Measurements from ENCODE around the gene SLC7A6.

Gene SLC7A6

GRCh38 chr16:68310774-68311511 lies 46.6 kb downstream of the SLC7A6 start, which contains the start of the genes PRMT7 and SLC7A6OS:
Gene PRMT7, plus strand, starts transcription at chr16:68311019. Its CDS starts 4,961 bp downstream, at chr16:68315980.
Gene SLC7A6OS, minus strand, starts transcription at chr16:68310946. Its CDS starts 20 bp downstream, at chr16:68310926.
- Mint-ChIP-seq H3K4me1 (ENCODE audit: low read depth) (peaks cover 34% of the 10 kb centered on the region), H3K9me3 (no peaks in the 10 kb centered on the region), H3K36me3 (ENCODE audit: low read depth) (peaks cover 36% of the 10 kb centered on the region), H3K27ac (peak within 1 kb of the TSS; percentile 90), H3K4me3 (peak within 1 kb of the TSS; percentile 94), H3K27me3 (ENCODE audit: low read depth) (no peaks in the 10 kb centered on the region)

GRCh38 chr16:68313116-68313515 lies 48.8 kb downstream of the SLC7A6 start:
- Mint-ChIP-seq H3K27me3 (ENCODE audit: low read depth) (no peaks in the 10 kb centered on the region), H3K4me1 (ENCODE audit: low read depth) (peaks cover 28% of the 10 kb centered on the region), H3K9me3 (no peaks in the 10 kb centered on the region), H3K4me3 (peak overlapping the region; percentile 30), H3K36me3 (ENCODE audit: low read depth) (peaks cover 30% of the 10 kb centered on the region), H3K27ac (no peak overlapping the region)

- H3K4me3 Mint-ChIP-seq = peak overlapping the region; percentile 36
- H3K27ac Mint-ChIP-seq = peak overlapping the region; percentile 83
- no peaks in the 10 kb centered on the region for H3K27me3 Mint-ChIP-seq (ENCODE audit: low read depth)
- peaks cover 32% of the 10 kb centered on the region for H3K36me3 Mint-ChIP-seq (ENCODE audit: low read depth)
- H3K4me1 Mint-ChIP-seq (ENCODE audit: low read depth) = peaks cover 21% of the 10 kb centered on the region
- no peaks in the 10 kb centered on the region for H3K9me3 Mint-ChIP-seq
Measured at GRCh38 chr16:68319185-68319908, 55.0 kb downstream of the SLC7A6 start.

- no peaks in the 10 kb centered on the region for H3K27me3 Mint-ChIP-seq (ENCODE audit: low read depth)
- H3K27ac Mint-ChIP-seq = no peak overlapping the region
- H3K4me3 Mint-ChIP-seq = no peak overlapping the region
- peaks cover 22% of the 10 kb centered on the region for H3K4me1 Mint-ChIP-seq (ENCODE audit: low read depth)
- peaks cover 33% of the 10 kb centered on the region for H3K36me3 Mint-ChIP-seq (ENCODE audit: low read depth)
- no peaks in the 10 kb centered on the region for H3K9me3 Mint-ChIP-seq
Measured at GRCh38 chr16:68324336-68324735, 60.0 kb downstream of the SLC7A6 start.

GRCh38 chr16:68324780-68325357 lies 60.5 kb downstream of the SLC7A6 start:
- peaks cover 30% of the 10 kb centered on the region for H3K36me3 Mint-ChIP-seq (ENCODE audit: low read depth)
- H3K9me3 Mint-ChIP-seq = no peaks in the 10 kb centered on the region

GRCh38 chr16:68328151-68328859 lies 64.0 kb downstream of the SLC7A6 start:
- Mint-ChIP-seq H3K27me3 (ENCODE audit: low read depth) (no peaks in the 10 kb centered on the region), H3K4me1 (ENCODE audit: low read depth) (peaks cover 23% of the 10 kb centered on the region), H3K9me3 (no peaks in the 10 kb centered on the region), H3K27ac (no peak overlapping the region), H3K36me3 (ENCODE audit: low read depth) (peaks cover 32% of the 10 kb centered on the region), H3K4me3 (no peak overlapping the region)

More at GRCh38 chr16:68324780-68325357, 60.5 kb downstream of the SLC7A6 start:
- H3K4me3 Mint-ChIP-seq = no peak overlapping the region
- peaks cover 19% of the 10 kb centered on the region for H3K4me1 Mint-ChIP-seq (ENCODE audit: low read depth)
- no peaks in the 10 kb centered on the region for H3K27me3 Mint-ChIP-seq (ENCODE audit: low read depth)
- no peak overlapping the region for H3K27ac Mint-ChIP-seq

- H3K36me3 Mint-ChIP-seq (ENCODE audit: low read depth) = peaks cover 31% of the 10 kb centered on the region
- no peaks in the 10 kb centered on the region for H3K27me3 Mint-ChIP-seq (ENCODE audit: low read depth)
- H3K27ac Mint-ChIP-seq = no peak overlapping the region
- no peaks in the 10 kb centered on the region for H3K9me3 Mint-ChIP-seq
- peaks cover 23% of the 10 kb centered on the region for H3K4me1 Mint-ChIP-seq (ENCODE audit: low read depth)
- H3K4me3 Mint-ChIP-seq = no peak overlapping the region
Measured at GRCh38 chr16:68328860-68329390, 64.6 kb downstream of the SLC7A6 start.

- Mint-ChIP-seq H3K27me3 (ENCODE audit: low read depth) (no peaks in the 10 kb centered on the region), H3K36me3 (ENCODE audit: low read depth) (peaks cover 34% of the 10 kb centered on the region), H3K9me3 (no peaks in the 10 kb centered on the region), H3K4me1 (ENCODE audit: low read depth) (peaks cover 27% of the 10 kb centered on the region), H3K27ac (peak overlapping the region; percentile 73), H3K4me3 (peak overlapping the region; percentile 49)
Measured at GRCh38 chr16:68331879-68332410, 67.6 kb downstream of the SLC7A6 start.

GRCh38 chr16:68332411-68333121 lies 68.2 kb downstream of the SLC7A6 start:
- H3K4me3 Mint-ChIP-seq = peak overlapping the region; percentile 49
- peak overlapping the region; percentile 73 for H3K27ac Mint-ChIP-seq
- H3K27me3 Mint-ChIP-seq (ENCODE audit: low read depth) = no peaks in the 10 kb centered on the region
- peaks cover 36% of the 10 kb centered on the region for H3K36me3 Mint-ChIP-seq (ENCODE audit: low read depth)
- no peaks in the 10 kb centered on the region for H3K9me3 Mint-ChIP-seq
- H3K4me1 Mint-ChIP-seq (ENCODE audit: low read depth) = peaks cover 25% of the 10 kb centered on the region

GRCh38 chr16:68335175-68335574 lies 70.8 kb downstream of the SLC7A6 start:
- Mint-ChIP-seq H3K27ac (no peak overlapping the region), H3K9me3 (no peaks in the 10 kb centered on the region), H3K36me3 (ENCODE audit: low read depth) (peaks cover 48% of the 10 kb centered on the region), H3K4me1 (ENCODE audit: low read depth) (peaks cover 16% of the 10 kb centered on the region), H3K4me3 (no peak overlapping the region), H3K27me3 (ENCODE audit: low read depth) (no peaks in the 10 kb centered on the region)

- Mint-ChIP-seq H3K9me3 (no peaks in the 10 kb centered on the region), H3K4me1 (ENCODE audit: low read depth) (peaks cover 9% of the 10 kb centered on the region), H3K27ac (no peak overlapping the region), H3K4me3 (no peak overlapping the region), H3K27me3 (ENCODE audit: low read depth) (no peaks in the 10 kb centered on the region), H3K36me3 (ENCODE audit: low read depth) (peaks cover 56% of the 10 kb centered on the region)
Measured at GRCh38 chr16:68338326-68339119, 74.2 kb downstream of the SLC7A6 start.

- H3K27me3 Mint-ChIP-seq (ENCODE audit: low read depth) = no peaks in the 10 kb centered on the region
- H3K9me3 Mint-ChIP-seq = no peaks in the 10 kb centered on the region
- H3K4me3 Mint-ChIP-seq = no peak overlapping the region
- H3K4me1 Mint-ChIP-seq (ENCODE audit: low read depth) = peaks cover 7% of the 10 kb centered on the region
- no peak overlapping the region for H3K27ac Mint-ChIP-seq
- H3K36me3 Mint-ChIP-seq (ENCODE audit: low read depth) = peaks cover 59% of the 10 kb centered on the region
Measured at GRCh38 chr16:68339214-68339613, 74.9 kb downstream of the SLC7A6 start.

GRCh38 chr16:68342620-68343019 lies 78.3 kb downstream of the SLC7A6 start:
- Mint-ChIP-seq H3K27ac (no peak overlapping the region), H3K4me1 (ENCODE audit: low read depth) (peaks cover 9% of the 10 kb centered on the region)

More at GRCh38 chr16:68342620-68343019, 78.3 kb downstream of the SLC7A6 start:
- Mint-ChIP-seq H3K9me3 (no peaks in the 10 kb centered on the region), H3K27me3 (ENCODE audit: low read depth) (no peaks in the 10 kb centered on the region), H3K4me3 (no peak overlapping the region), H3K36me3 (ENCODE audit: low read depth) (peaks cover 65% of the 10 kb centered on the region)
